ENCODE results near the gene CCDC197.

DNA sequence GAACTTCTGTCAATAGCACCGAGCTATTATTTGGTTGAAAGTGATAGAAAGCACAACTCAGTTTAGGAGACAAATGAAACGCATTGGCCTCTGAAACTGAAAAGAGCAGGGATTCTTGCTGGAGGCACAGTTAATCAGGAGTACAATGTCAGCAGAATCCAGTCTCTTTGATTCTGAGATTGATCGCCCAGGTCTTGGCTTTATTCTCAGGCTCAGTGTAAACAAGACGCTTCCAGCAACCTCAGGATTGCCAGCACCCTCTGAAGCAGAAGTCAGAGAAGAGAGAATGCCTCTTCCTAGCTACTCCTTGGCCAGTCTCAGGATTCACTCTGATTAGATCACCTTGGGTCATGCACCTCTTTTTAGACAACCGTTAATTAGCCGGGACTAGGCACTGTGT lies 17.3 kb downstream of the CCDC197 start:
- TF ChIP-seq, protein P1, sequence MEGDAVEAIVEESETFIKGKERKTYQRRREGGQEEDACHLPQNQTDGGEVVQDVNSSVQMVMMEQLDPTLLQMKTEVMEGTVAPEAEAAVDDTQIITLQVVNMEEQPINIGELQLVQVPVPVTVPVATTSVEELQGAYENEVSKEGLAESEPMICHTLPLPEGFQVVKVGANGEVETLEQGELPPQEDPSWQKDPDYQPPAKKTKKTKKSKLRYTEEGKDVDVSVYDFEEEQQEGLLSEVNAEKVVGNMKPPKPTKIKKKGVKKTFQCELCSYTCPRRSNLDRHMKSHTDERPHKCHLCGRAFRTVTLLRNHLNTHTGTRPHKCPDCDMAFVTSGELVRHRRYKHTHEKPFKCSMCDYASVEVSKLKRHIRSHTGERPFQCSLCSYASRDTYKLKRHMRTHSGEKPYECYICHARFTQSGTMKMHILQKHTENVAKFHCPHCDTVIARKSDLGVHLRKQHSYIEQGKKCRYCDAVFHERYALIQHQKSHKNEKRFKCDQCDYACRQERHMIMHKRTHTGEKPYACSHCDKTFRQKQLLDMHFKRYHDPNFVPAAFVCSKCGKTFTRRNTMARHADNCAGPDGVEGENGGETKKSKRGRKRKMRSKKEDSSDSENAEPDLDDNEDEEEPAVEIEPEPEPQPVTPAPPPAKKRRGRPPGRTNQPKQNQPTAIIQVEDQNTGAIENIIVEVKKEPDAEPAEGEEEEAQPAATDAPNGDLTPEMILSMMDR (IDR thresholded peaks at IDR 0.05; ENCODE audit: low read depth, low read length): no peak
- no peak for TF ChIP-seq EZH2phosphoT487 (IDR thresholded peaks at IDR 0.05; ENCODE audit: low read depth)
